Cerebellar cortex (tissue), 1 donor: ENCODE measurements around the gene TK2.

Source experiments
- DNase-seq: peaks from one replicate; pipeline ENCODE4 v3.0.0-alpha.2; 2015; ENCODE audit warnings: low spot score

TK2 gene

GRCh38 chr16:66481943-66482390 lies 68.0 kb downstream of the TK2 start:
- DNase-seq, result no peak

DNA sequence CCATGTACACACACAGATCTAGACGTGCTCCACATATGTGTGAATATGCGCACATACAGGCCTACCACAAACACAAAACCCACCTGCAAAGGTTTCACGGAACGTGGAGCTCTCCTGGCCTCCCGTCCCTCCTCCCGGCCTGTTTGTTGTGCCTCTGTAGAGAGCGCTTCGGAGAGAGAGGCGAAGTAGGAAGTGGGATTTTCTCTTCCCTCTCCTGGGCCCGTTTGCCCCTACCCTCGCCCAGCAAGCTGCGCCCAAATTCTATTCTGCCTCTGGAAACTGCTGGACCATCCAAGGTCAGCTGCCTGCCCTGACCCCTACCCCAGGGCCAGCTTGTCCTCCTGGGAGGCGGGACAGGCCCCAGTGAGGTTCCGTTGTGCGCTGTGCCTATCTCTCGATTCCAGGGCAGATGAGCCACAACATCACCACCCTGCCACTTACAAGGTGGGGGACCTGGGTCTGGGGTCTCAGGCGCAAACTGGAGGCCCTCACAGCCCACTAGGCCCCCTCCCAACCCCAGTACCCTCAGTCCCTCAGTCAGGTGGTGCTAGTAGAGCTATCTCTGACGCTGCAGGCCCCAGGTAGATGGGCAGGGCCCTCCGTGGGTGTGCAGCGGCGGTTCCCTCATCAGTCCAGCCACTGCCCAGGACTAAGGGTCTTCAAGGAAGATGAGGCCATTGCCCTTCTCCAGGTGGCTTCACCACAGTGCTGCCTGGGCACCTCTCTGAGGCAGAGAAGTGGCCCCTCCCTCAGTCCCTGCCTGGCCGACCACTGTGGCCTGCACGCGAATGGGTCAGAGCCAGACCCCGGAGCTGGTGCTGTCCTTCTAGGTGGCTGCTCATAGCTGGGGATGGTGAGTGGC lies 68.6 kb downstream of the TK2 start:
- no peak for DNase-seq

DNA sequence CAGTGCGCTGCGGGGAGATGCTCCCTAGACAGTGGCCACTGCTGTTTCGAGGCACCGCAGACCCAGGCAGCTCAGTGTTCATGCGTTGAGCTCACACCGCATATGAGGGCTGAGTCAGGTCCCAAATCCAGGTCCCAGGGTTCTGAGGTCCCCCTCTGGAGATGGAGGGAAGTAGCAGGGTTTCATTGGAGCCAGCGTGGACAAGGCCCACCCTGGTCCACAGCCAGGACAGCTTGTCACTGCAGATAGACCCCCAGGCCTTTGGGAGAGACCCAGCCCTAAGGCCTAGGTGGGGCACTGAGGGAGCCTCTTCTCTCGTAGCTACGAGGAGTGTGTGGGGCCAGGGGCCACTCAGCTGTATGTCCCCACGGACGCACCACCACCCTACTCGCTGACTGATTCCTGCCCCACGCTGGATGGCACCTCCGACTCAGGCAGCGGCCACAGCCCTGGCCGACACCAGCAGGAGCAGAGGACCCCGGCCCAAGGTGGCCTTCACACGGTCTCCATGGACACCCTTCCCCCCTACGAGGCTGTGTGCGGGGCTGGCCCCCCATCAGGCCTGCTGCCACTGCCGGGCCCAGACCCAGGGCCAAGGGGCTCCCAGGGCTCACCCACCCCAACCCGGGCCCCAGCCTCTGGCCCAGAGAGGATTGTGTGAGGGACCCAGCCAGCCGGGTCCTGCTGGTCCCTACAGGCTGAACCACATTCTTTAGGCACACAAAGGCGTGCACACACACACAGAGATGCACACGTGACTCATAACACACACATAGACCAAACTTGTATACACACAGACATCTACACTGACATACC lies 69.4 kb downstream of the TK2 start:
- DNase-seq, result no peak

- DNase-seq, result no peak
Measured at GRCh38 chr16:66479661-66480264, 70.2 kb downstream of the TK2 start.

GRCh38 chr16:66478733-66479511 lies 71.0 kb downstream of the TK2 start:
- peak; percentile 55 for DNase-seq

DNA sequence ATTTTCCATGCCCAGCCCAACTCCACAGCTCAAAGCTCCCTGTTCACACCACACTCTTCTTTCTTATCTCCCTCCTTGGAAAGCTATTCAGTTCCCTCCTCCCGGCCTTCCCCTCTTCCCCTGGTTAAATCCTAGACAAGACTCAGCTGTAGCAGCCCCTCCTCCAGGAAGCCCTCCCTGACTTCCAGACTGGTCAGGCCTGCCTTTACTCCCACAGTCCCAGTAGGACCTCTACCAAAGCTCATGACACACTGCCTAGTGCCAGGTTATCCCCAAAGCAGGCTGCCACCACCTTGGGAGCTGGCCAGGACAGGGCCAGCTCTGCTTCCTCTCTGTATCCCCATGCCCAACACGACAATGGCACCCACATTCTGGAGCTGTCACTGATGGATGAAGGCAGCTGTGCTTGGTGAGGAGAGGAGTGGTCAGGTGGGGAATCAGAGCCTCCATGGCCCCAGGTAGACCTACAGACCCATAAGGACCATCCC lies 72.8 kb downstream of the TK2 start:
- no peak for DNase-seq

GRCh38 chr16:66476328-66477027 lies 73.4 kb downstream of the TK2 start:
- DNase-seq, result no peak

DNA sequence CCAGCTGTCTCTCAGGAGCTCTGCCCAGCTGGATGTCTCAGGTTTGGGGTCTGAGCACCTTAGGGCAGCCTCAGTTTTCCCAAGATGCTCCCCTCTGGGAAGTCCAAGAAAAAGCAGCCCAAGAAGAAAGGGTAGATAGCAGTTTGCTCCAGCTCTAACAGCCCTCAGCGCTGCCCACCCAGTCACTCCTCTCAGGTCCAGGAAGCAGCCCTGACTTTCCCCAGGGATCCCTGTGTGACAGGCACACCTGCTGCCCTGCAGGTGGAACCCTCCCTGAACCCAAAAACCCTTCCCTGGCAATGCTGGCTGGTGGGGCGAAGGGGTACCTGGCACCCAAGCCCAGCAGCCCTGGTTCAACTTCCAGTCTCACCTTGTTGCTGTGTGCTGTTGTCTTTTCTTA lies 74.7 kb downstream of the TK2 start:
- DNase-seq, result no peak

GRCh38 chr16:66474750-66475199 lies 75.1 kb downstream of the TK2 start:
- no peak for DNase-seq

DNA sequence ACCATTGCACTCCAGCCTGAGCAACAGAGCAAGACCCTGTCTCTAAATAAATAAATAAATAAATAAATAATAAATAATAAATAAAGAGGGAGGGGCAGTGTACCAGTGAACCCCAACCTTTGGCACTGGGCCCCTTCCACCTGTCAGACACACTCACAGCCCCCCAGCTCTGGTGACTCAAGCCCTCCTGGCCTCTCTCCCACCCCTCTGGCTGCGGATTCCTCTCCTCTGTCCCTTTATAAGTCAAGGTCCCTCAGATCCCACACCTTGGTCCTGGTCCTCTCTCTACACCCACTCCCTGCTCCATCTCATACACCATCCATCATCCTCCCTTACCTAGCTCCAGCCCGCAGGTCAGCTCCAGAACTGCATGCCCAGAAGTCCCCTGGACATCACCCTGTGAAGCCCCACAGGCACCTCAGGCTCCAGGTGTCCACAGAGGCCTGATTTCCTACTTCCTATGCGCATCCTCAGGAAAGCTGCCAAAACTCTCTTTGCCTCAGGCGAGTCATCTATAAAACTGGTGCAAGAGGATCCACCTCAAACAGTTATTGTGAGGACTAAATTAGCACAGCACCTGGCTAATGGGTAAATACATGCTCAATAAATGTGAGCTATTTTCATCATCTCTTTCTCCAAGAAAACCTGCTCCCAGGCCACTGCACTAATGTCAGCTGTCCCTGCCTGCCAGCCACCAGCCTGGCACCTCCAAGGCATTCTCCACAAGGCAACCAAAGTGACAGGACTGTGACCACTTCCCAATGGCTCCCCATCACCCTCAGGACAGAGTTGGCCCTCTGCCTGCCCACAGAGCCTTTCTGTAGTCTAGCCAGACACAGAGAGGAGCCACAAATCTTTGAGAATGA lies 76.0 kb downstream of the TK2 start:
- DNase-seq, result no peak

DNA sequence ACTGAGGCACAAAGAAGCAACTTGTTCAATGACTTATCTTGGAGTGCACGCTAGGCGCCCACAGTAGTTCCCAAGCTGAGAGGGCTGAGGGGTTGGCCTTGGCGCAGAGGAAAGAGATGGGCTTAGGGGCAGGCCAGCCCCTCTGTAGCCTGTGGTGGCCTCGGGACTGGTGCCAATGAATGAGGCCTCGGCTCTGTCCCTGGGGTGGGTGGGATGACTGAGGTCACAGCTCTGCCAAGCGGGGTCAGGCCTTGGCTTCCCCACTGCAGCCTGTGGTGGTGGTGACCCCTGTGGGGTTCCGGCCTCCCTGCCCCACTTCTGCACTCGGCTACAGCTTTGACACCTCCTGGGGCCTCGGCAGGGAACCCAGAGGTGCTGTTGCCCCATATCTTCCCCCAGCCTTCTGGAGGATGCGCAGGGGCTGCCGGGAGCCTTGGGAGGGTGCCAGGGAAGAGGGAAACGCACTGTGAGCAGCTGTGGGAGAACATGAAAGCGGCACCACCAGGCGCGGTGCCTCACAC lies 76.8 kb downstream of the TK2 start:
- no peak for DNase-seq

DNA sequence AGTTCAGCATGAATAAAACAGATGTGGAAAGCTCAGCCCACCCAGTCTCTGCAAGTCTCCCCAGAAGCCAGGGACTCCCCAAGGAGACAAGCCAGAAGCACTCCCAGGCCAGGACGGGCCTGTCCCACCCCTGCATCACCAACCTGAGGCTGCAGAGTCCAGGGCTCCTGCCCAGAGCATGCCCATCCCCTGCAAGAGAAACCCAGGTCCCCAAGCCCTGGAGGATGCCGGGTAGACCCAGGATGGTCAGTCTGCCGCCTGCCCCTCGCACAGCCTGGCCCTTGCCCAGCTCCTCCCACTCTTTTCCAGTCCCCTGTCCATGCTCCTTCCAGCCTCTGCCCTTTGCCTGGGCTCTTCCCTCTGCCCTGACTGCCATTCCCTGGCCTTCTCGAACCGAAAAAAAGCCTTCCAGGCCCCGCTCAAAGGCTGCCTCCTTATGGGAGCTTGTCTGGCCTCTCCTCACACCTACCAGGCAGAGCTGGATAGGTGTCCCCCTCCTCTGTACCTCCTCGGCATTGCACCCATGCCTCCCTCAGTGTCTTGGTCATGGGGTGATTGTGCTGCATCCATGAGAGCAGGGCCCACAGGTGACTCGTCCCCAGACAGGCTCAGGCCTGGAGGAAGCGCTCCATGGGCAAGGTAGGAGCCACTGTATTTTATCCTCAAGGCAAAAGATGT lies 78.1 kb downstream of the TK2 start:
- no peak for DNase-seq

- DNase-seq, result no peak
Measured at GRCh38 chr16:66471264-66471663, 78.7 kb downstream of the TK2 start.

- no peak for DNase-seq
Measured at GRCh38 chr16:66470556-66470955, 79.4 kb downstream of the TK2 start.

- no peak for DNase-seq
Measured at GRCh38 chr16:66469947-66470546, 79.9 kb downstream of the TK2 start.

DNA sequence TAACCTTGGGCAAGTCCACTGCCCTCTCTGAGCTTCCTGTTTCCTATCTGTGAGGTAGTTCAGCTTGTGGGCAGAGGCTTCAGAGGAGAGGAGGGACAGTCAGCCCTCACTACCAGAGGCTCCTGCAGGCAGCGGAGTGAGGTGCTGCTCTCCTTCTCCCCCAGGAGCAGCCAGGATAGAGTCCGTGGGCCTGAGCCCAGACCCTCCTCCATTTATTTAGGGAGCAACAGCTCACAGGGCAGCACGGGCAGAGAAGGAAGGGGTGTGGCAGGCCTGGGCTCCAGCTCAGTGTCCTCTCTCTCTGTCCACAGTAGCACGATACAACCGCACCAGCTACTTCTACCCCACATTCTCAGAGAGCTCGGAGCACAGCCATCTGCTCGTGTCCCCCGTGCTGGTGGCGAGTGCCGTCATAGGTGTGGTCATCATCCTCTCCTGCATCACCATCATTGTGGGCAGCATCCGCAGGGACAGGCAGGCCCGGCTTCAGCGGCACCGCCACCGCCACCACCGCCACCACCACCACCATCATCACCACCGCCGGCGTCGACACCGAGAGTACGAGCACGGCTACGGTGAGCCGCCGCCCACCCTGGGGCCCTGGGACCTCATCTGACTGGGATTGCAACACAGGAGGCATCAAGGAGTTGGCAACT lies 80.5 kb downstream of the TK2 start:
- no peak for DNase-seq

DNA sequence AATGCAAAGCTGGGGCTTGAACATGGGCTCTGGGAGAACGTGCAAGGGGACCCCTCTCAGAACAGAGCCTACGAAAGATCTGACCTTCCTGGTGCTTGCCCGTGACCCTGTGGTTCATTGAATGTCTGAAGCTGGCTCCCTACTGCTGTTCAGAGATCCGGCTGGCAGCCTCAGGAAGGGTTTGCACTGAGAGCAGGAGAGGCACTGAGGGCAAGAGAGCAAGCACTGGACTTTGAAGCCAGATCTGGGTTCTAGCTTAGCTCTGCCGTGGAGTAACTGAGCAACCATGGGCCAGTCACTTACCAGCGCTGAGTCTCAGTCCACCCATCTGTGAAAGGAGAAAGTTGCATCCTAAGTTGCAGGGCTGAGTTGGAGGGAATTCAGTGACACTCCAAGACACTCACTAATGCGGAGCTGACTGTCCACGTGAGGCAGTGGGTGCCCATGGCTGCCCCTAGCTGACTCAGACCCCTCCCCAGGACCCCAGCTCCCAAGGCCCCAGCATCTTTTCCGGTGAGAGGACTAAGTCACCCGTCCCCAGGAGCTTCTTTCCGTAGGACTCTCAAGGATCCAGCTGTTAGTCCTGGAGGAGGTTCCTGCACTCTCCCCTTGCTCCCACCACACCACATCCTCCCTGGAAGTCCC lies 81.5 kb downstream of the TK2 start:
- DNase-seq, result no peak

GRCh38 chr16:66467611-66468010 lies 82.3 kb downstream of the TK2 start:
- no peak for DNase-seq
